PFSK-1 (cell line): ENCODE measurements around the gene KCNQ2.

ENCODE experiments used
- FOXP2 ChIP-seq: optimal IDR thresholded peaks from 2 replicates; pipeline ENCODE3; 2011; ENCODE audit warnings: borderline replicate concordance, control low read depth, inconsistent platforms; ENCODE audit not compliant: insufficient read depth; ENCODE audit errors: extremely low read length, extremely low read depth
- POLR2AphosphoS5 ChIP-seq: IDR thresholded peaks from 2 replicates; pipeline ENCODE4 v1.6.1; 2012; ENCODE audit warnings: low read depth, mild to moderate bottlenecking, control low read depth, low read length, moderate library complexity
- SIN3A ChIP-seq: IDR thresholded peaks from 2 replicates; pipeline ENCODE4 v1.6.1; 2012; ENCODE audit warnings: mild to moderate bottlenecking, low read length, moderate library complexity, borderline replicate concordance; ENCODE audit not compliant: insufficient read depth
- TAF1 ChIP-seq: IDR thresholded peaks from 2 replicates; pipeline ENCODE4 v1.6.1; 2012; ENCODE audit warnings: low read length, control low read depth, borderline replicate concordance; ENCODE audit not compliant: insufficient read depth
- TF ChIP-seq, protein P1 (sequence below), 2 experiments: IDR thresholded peaks; 2 replicates each; pipeline versions ENCODE4 v1.6.1 to v1.8.0; 2011 to 2012; ENCODE audit warnings: low read depth in 2 of 2, low read length in 2 of 2, control low read depth in 1 of 2, inconsistent platforms in 1 of 2, mild to moderate bottlenecking in 1 of 2, moderate library complexity in 1 of 2; ENCODE audit not compliant: insufficient read depth in 1 of 2

- TF ChIP-seq SIN3A: no peak
- TF ChIP-seq POLR2AphosphoS5: no peak
- no peak for TF ChIP-seq TAF1
- TF ChIP-seq FOXP2: no peak
- TF ChIP-seq, protein P1, sequence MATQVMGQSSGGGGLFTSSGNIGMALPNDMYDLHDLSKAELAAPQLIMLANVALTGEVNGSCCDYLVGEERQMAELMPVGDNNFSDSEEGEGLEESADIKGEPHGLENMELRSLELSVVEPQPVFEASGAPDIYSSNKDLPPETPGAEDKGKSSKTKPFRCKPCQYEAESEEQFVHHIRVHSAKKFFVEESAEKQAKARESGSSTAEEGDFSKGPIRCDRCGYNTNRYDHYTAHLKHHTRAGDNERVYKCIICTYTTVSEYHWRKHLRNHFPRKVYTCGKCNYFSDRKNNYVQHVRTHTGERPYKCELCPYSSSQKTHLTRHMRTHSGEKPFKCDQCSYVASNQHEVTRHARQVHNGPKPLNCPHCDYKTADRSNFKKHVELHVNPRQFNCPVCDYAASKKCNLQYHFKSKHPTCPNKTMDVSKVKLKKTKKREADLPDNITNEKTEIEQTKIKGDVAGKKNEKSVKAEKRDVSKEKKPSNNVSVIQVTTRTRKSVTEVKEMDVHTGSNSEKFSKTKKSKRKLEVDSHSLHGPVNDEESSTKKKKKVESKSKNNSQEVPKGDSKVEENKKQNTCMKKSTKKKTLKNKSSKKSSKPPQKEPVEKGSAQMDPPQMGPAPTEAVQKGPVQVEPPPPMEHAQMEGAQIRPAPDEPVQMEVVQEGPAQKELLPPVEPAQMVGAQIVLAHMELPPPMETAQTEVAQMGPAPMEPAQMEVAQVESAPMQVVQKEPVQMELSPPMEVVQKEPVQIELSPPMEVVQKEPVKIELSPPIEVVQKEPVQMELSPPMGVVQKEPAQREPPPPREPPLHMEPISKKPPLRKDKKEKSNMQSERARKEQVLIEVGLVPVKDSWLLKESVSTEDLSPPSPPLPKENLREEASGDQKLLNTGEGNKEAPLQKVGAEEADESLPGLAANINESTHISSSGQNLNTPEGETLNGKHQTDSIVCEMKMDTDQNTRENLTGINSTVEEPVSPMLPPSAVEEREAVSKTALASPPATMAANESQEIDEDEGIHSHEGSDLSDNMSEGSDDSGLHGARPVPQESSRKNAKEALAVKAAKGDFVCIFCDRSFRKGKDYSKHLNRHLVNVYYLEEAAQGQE (IDR thresholded peaks at IDR 0.05; ENCODE audit: insufficient read depth in 1 of 2, low read depth in 2 of 2, low read length in 2 of 2): no peak
Observed at GRCh38 chr20:63369724-63370617, 102.5 kb downstream of the KCNQ2 start.
